Neural progenitor cell (in vitro differentiated cells): ENCODE data around the gene AFF1.

Source experiments
- EZH2 ChIP-seq: fragments of 200-600 bp; sonication (generic); IDR thresholded peaks from 2 replicates; pipeline ENCODE4 v1.6.1; 2017; ENCODE audit warnings: antibody characterized with exemption, mild to moderate bottlenecking, moderate library complexity
- EZH2phosphoT487 ChIP-seq: fragments of 200-600 bp; sonication (generic); IDR thresholded peaks from 2 replicates; pipeline ENCODE4 v1.6.1; 2017; ENCODE audit warnings: antibody characterized with exemption
- TF ChIP-seq, protein P1 (sequence below): fragments of 200-600 bp; sonication (generic); IDR thresholded peaks from 2 replicates; pipeline ENCODE4 v1.5.1; 2017; ENCODE audit warnings: antibody characterized with exemption, mild to moderate bottlenecking

DNA sequence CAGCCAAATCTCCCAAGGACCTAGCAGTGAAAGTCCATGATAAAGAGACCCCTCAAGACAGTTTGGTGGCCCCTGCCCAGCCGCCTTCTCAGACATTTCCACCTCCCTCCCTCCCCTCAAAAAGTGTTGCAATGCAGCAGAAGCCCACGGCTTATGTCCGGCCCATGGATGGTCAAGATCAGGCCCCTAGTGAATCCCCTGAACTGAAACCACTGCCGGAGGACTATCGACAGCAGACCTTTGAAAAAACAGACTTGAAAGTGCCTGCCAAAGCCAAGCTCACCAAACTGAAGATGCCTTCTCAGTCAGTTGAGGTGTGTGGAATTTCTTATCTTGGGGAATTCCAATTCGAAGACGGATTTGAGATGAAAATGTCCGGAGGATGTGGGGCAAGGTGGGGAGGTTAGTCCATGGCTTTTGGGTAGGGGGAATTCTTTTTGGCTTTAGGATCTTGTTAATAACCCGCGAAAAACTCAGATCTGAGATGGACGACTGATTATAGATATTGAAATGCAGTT, 112.5 kb downstream of the AFF1 start:
- TF ChIP-seq, protein P1, sequence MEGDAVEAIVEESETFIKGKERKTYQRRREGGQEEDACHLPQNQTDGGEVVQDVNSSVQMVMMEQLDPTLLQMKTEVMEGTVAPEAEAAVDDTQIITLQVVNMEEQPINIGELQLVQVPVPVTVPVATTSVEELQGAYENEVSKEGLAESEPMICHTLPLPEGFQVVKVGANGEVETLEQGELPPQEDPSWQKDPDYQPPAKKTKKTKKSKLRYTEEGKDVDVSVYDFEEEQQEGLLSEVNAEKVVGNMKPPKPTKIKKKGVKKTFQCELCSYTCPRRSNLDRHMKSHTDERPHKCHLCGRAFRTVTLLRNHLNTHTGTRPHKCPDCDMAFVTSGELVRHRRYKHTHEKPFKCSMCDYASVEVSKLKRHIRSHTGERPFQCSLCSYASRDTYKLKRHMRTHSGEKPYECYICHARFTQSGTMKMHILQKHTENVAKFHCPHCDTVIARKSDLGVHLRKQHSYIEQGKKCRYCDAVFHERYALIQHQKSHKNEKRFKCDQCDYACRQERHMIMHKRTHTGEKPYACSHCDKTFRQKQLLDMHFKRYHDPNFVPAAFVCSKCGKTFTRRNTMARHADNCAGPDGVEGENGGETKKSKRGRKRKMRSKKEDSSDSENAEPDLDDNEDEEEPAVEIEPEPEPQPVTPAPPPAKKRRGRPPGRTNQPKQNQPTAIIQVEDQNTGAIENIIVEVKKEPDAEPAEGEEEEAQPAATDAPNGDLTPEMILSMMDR: no peak
- TF ChIP-seq EZH2phosphoT487 (no peak), EZH2 (no peak)
